ENCODE data around the gene CCDC63. TPM values are rescaled to one million over a fixed set of nuclear protein-coding genes. Genes with fewer than 3 reads are reported as not detected.

The CCDC63 gene
- total RNA-seq, 1 donor from 2014 or later: not detected

DNA sequence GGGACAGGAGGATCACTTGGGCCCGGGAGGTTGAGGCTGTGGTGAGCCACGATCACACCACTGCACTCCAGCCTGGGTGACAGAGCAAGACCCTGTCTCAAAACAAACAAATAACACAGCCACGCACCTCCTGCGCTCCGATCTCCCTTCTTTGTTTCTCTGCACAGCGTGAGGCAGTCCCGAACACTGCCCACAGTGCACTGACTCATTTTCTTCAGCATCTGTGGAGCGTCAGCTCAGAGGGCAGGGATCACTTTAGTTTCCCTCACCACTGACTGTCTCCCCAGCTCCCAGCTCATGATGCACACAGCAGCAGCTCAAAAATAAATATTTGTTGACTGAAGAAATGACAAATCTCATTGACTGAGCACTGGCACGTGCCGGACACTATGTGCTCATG lies 74.5 kb downstream of the CCDC63 start:
- DNase-seq (ENCODE audit: low read depth): peak; percentile 67

GRCh38 chr12:110922652-110923051 lies 75.9 kb downstream of the CCDC63 start:
- no peak for DNase-seq (ENCODE audit: low read depth)

DNA sequence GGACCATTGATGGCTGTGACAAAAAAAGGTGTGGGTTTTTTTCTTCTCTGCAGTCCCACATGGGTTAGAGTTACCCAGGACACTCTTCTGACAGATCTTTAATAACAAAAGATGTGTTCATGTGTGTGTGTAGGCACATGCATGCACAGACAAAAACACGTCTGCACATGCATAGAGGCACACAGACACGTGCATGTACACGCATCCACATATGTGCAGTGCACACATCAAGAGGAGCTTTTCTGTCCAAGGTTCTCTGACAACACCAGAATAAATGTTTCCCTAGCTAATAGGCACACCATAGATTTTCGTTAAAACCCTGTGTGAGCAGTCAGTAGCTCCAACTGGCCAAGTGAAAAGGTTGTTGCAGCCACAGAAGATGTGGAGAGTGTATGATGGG lies 76.4 kb downstream of the CCDC63 start:
- no peak for DNase-seq (ENCODE audit: low read depth)

DNA sequence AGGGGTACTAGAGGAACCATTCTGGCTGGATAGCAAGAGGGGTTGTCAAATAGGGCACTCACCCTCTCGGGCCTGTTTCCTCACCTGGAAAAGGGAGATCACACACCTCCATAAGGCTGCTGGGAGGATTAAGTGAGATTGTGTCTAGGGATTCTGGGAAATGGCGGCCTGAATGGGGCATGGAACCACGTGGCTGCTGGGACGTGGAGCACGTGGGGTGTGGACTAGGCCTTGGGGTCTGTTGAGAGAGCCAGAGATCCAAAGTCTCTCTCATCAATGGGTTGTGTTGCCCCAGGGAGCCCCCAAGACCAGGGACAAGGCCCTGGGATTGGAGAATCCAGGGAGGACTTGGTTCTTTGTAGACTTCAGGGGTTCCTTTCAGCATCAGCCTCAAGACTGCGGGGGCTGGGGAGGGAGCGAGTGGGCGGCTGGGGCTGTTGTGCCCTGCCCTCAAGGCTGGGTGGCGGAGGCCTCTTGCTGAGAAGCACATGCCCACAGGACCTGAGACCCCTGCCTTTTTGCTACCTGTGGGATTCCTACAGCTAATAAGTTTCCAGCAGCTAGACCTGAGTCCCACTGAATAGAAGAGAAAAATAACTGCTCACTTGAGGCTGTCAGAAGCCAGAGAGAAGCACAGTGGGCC lies 77.0 kb downstream of the CCDC63 start:
- no peak for DNase-seq (ENCODE audit: low read depth)

GRCh38 chr12:110927546-110927945 lies 80.8 kb downstream of the CCDC63 start:
- DNase-seq (ENCODE audit: low read depth): no peak

- no peak for DNase-seq (ENCODE audit: low read depth)
These were observed 81.9 kb downstream of the CCDC63 start for GRCh38 chr12:110928700-110929099.

DNA sequence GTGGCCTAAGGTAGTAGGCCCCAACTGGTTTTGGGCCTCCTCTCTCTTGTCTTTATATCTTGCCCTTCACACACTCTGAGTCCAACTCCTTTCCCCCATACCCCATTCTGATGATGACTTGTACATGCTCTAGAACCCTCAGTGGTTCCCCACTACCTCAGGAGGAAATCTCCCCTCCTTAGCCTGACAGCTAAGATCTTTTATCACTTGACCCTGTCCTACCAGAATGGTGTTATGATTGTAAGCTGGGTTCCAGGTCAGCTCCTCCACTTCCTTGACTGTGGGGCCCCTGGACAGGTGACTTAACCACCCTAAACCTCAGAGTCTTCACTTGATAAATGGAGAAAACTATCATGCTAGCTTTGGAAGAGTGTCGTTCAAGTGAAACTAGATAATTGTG lies 83.0 kb downstream of the CCDC63 start:
- DNase-seq (ENCODE audit: low read depth): no peak

- peak; percentile 56 for DNase-seq (ENCODE audit: low read depth)
These were observed 83.8 kb downstream of the CCDC63 start for GRCh38 chr12:110930348-110931314.

DNA sequence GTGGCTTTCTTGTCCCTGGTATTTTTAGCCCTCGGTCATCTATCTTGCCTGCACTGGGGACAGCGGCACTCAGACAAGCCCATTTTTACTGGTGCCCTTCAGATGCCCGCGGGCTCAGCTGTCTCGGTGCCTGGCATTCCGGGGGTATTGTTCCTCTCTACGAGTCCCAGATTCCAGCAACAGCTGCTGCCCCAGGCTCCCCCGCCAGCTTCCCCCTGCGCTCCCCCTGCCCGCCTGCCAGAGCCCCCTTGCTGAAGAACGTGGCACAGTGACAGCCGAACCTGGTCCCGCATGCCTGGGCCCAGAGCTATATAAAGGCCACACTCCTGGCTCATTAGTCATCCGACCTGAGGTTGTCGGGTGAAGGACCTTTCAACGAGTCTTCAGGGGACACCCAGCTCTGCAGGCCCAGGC lies 84.5 kb downstream of the CCDC63 start:
- peak; percentile 95 for DNase-seq (ENCODE audit: low read depth)

DNA sequence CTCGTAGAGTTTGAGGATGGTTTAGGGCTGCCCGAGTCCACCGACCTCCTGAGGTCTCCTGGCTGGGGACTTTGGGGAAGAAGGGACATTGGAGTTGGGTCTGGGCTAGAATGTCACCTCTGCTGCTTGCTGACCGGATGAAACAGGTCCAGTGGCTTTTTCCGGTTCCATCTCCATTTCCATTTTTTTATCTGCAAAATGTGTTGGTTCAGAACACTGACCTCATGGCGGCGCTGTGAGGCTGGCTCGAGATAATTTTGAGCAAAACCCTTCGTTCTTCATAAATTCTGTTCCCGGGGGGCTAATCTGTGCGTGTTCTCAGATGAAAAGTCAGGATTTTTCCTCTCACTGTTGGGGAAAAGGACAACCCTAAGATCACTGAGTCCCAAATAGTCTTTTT lies 85.3 kb downstream of the CCDC63 start:
- no peak for DNase-seq (ENCODE audit: low read depth)

DNA sequence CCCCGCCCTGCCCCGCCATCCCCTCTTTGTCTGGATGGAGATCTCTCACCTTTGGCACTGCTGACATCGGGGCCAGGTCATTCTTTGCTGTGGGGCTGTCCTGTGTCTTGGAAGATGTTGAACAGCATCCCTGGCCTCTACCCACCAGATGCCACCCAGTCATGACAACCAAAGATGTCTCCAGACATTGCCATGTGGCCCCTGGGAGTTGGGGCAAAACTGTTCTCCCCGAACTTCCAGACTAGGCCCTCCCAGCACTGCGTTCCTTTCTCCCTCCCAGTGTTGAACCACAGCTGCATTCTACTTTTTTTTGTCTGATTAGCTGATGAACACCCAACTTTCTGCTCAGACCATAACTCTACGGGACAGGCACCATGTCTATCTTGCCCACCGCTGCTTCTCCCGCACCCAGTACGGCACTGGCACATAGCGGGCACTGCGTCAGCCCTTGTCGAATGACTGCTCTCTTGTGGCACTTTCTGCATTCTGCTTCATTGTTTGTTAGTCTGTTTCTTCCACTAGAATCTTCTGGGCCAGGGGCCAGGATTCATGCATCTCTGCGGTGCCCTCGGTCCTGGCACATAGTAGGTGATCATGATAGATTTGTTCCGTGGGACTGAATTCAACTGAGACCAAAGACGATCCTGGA lies 86.7 kb downstream of the CCDC63 start:
- DNase-seq (ENCODE audit: low read depth): no peak

- peak; percentile 82 for DNase-seq (ENCODE audit: low read depth)
These were observed 87.5 kb downstream of the CCDC63 start for GRCh38 chr12:110934093-110934852.

- no peak for DNase-seq (ENCODE audit: low read depth)
These were observed 88.8 kb downstream of the CCDC63 start for GRCh38 chr12:110935588-110935987.

GRCh38 chr12:110936367-110937103 lies 89.7 kb downstream of the CCDC63 start:
- peak; percentile 32 for DNase-seq (ENCODE audit: low read depth)

- peak; percentile 53 for DNase-seq (ENCODE audit: low read depth)
These were observed 90.4 kb downstream of the CCDC63 start for GRCh38 chr12:110937104-110937641.

GRCh38 chr12:110940296-110940695 lies 93.5 kb downstream of the CCDC63 start:
- DNase-seq (ENCODE audit: low read depth): no peak

GRCh38 chr12:110940933-110941332 lies 94.1 kb downstream of the CCDC63 start:
- no peak for DNase-seq (ENCODE audit: low read depth)

DNA sequence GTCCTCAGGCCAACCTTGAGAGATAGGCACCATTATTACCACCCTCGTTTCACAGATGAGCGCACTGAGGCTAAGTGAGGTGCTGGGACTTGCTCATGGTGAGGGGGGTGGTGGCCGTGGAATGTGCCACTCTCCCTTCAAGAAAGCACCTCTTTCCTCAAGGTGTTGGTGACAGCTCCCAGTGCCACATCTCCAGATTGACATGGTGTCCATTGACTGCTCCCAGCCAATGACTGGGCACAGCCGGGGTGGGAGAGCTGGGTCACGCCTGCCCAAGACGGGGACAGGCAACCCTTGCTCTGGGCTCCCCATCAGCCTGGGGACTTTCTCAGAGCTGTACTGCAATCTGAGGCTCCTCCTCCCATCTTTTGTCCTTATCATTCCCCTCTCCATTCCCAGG lies 94.6 kb downstream of the CCDC63 start:
- DNase-seq (ENCODE audit: low read depth): no peak

- no peak for DNase-seq (ENCODE audit: low read depth)
These were observed 96.6 kb downstream of the CCDC63 start for GRCh38 chr12:110943373-110943772.

DNA sequence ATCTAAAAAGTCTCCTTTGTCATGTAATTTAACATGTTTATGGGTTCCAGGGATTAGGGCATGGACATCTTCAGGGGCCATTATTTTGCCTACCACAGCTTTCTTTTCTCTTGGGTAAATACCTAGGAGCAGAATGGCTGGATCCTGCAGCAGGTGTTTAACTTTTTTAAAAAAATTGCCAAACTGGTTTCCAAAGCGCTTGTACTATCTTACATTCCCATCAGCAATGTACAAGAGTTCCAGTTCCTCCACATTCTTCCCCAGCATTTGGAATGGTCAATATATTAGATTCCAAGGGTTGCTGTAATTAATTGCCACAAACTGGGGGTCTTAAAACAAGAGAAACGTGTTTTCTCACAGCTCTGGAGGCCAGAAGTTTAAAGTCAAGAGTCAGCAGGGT lies 101.3 kb downstream of the CCDC63 start:
- no peak for DNase-seq (ENCODE audit: low read depth)

All from myocyte (in vitro differentiated cells).